ENCODE measurements around the gene AATK. TPM values are rescaled to one million over a fixed set of nuclear protein-coding genes. Genes with fewer than 3 reads are reported as not detected.

The AATK gene
- total and polyA plus RNA-seq, 2 experiments from 2014 or later = 1.1 to 5.0 TPM

- H3F3A ChIP-seq (replicated peaks; ENCODE audit: low read depth) = peaks cover 16% of the 10 kb centered on the region
- no peak overlapping the region for H3K4me3 Mint-ChIP-seq
- no peaks in the 10 kb centered on the region for H3K4me1 ChIP-seq (ENCODE audit: insufficient read depth)
- H3K9me3 Mint-ChIP-seq = peaks cover 16% of the 10 kb centered on the region
- no peaks in the 10 kb centered on the region for H4K20me1 ChIP-seq (replicated peaks; ENCODE audit: insufficient read depth)
- TF ChIP-seq EZH2phosphoT487 (IDR thresholded peaks at IDR 0.05; ENCODE audit: unreplicated experiment) (no peak), ZNF331 (CRISPR knock-in tag; IDR thresholded peaks at IDR 0.05; ENCODE audit: low read depth) (no peak), NANOG (IDR thresholded peaks at IDR 0.05; ENCODE audit: borderline replicate concordance) (no peak), POLR2AphosphoS5 (IDR thresholded peaks at IDR 0.05; ENCODE audit: low read depth) (no peak)
- no peak overlapping the region for H3K27ac Mint-ChIP-seq
- H3K27me3 ChIP-seq (ENCODE audit: insufficient read depth) = no peaks in the 10 kb centered on the region
- no peak overlapping the region for H3K4me2 ChIP-seq
- H3K27ac ChIP-seq (ENCODE audit: low read depth) = no peak overlapping the region
- H3K4me3 ChIP-seq = no peak overlapping the region
- H3K9me2 ChIP-seq (ENCODE audit: insufficient read depth) = no peaks in the 10 kb centered on the region
- H3K79me2 ChIP-seq (replicated peaks; ENCODE audit: insufficient read depth) = no peaks in the 10 kb centered on the region
- DNase-seq (ENCODE audit: low spot score) (no peak), ATAC-seq (no peak)
- no peaks in the 10 kb centered on the region; the same call in 2 of the 3 replicates for H3K36me3 Mint-ChIP-seq (ENCODE audit: low read depth)
- no peak overlapping the region for H2AFZ ChIP-seq
- H3K4me1 Mint-ChIP-seq = no peaks in the 10 kb centered on the region
- peaks cover 16% of the 10 kb centered on the region for H3K27me3 Mint-ChIP-seq (ENCODE audit: insufficient read depth, low read depth, poor library complexity)
- no peaks in the 10 kb centered on the region for H3K36me3 ChIP-seq (ENCODE audit: insufficient read depth)
Observed at GRCh38 chr17:81134064-81134781, 31.8 kb downstream of the AATK start.

GRCh38 chr17:81132770-81133723, 33.0 kb downstream of the AATK start:
- H3K27ac Mint-ChIP-seq = no peak overlapping the region
- Histone ChIP-seq H2AFZ (no peak overlapping the region), H3K4me2 (no peak overlapping the region), H4K20me1 (replicated peaks; ENCODE audit: insufficient read depth) (no peaks in the 10 kb centered on the region), H3K36me3 (ENCODE audit: insufficient read depth) (no peaks in the 10 kb centered on the region), H3F3A (replicated peaks; ENCODE audit: low read depth) (peaks cover 7% of the 10 kb centered on the region), H3K4me1 (ENCODE audit: insufficient read depth) (no peaks in the 10 kb centered on the region), H3K4me3 (no peak overlapping the region), H3K79me2 (replicated peaks; ENCODE audit: insufficient read depth) (no peaks in the 10 kb centered on the region), H3K27me3 (ENCODE audit: insufficient read depth) (no peaks in the 10 kb centered on the region), H3K9me2 (ENCODE audit: insufficient read depth) (no peaks in the 10 kb centered on the region), H3K27ac (ENCODE audit: low read depth) (no peak overlapping the region)
- DNase-seq (ENCODE audit: low spot score) (no peak), ATAC-seq (no peak)
- H3K36me3 Mint-ChIP-seq (ENCODE audit: low read depth) = no peaks in the 10 kb centered on the region
- H3K9me3 Mint-ChIP-seq = peaks cover 5% of the 10 kb centered on the region
- H3K4me3 Mint-ChIP-seq = no peak overlapping the region
- H3K4me1 Mint-ChIP-seq = no peaks in the 10 kb centered on the region
- H3K27me3 Mint-ChIP-seq (ENCODE audit: insufficient read depth, low read depth, poor library complexity) = peaks cover 7% of the 10 kb centered on the region
- no peak for TF ChIP-seq NANOG (IDR thresholded peaks at IDR 0.05; ENCODE audit: borderline replicate concordance)
- no peak for TF ChIP-seq ZNF331 (CRISPR knock-in tag; IDR thresholded peaks at IDR 0.05; ENCODE audit: low read depth)
- no peak for TF ChIP-seq EZH2phosphoT487 (IDR thresholded peaks at IDR 0.05; ENCODE audit: unreplicated experiment)
- no peak for TF ChIP-seq EZH2 (IDR thresholded peaks at IDR 0.05; ENCODE audit: low read depth, unreplicated experiment)
- no peak for TF ChIP-seq CTCF (conservative IDR thresholded peaks at IDR 0.05; ENCODE audit: low read depth in 2 of 2)
- no peak for TF ChIP-seq CREB1 (CRISPR knock-in tag; IDR thresholded peaks at IDR 0.05; ENCODE audit: low read depth)
- no peak for TF ChIP-seq STAT1 (IDR thresholded peaks at IDR 0.05; ENCODE audit: unreplicated experiment)

All from GM23338 (cell line).